Eye (tissue), 1 donor: ENCODE data around the gene ZNF621.
A peak's percentile ranks its signal among the peaks of the same experiment; 100 is the strongest.
"Not testable (repeated sequence)": the region's sequence is repeated elsewhere in the genome, so short reads cannot be mapped to it uniquely, and the experiment has no call there.

Source experiments
- DNase-seq: peaks from one replicate; pipeline ENCODE4 v3.0.0-alpha.2; 2015

The ZNF621 gene

GRCh38 chr3:40546816-40547215 is 22.1 kb downstream of the ZNF621 start:
- DNase-seq: no peak

DNA sequence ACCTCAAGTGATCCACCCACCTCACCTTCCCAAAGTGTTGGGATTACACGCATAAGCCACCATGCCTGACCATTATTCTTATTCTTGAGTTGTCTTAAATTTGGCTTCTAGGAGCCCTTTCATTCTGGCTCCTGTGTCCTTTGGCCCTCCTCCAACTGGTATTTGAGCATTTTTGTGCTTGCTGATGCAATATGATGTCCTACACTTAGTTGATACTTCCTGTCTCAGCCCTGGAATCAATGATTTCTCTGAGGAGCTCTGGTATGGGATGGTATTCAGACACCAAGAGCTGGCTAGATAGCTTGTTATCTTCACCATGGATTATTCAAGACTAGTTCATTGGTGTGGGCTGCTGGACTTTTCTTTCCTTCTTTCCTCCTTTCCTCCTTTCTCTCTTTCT is 25.4 kb downstream of the ZNF621 start:
- no peak for DNase-seq

DNA sequence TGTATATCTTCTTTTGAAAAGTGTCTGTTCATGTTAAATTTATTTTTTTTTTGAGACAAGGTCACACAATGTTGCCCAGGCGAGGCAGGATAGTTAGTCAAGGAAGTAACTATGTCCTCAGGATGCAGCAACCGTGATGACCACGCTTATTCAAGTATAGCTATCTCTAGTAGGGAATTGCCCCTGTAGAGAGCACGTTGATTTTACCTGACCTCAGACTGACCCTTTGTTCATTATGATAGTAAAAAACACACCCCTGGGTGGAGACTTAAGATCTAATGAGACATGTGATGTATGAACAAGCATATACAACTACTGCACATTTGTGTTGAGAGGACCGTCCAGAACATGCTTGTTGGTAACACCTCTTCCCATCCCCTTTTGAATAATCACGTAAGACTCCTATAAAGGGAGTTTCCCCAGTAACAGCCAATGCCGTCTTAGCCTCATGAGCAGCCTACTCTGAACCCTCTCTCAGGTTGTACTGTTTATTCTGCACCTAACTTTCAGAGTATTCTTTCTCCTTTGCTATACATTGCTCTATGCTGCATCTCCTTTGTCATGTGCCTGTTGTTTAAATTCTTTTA is 32.9 kb downstream of the ZNF621 start:
- DNase-seq: no peak

DNA sequence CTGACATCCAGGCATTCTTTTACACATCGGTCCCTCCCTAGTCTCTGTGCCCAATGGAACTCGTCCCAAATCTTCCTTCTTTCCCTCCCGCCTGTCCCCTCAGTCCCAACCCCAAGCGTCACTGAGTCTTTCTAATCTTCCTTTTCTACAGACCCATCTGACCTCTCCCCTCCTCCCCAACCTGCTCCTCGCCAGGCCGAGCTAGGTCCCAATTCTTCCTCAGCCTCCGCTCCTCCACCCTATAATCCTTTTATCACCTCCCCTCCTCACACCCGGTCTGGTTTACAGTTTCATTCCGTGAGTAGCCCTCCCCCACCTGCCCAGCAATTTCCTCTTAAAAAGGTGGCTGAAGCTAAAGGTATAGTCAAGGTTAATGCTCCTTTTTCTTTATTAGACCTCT is 37.7 kb downstream of the ZNF621 start:
- DNase-seq: not testable (repeated sequence)

DNA sequence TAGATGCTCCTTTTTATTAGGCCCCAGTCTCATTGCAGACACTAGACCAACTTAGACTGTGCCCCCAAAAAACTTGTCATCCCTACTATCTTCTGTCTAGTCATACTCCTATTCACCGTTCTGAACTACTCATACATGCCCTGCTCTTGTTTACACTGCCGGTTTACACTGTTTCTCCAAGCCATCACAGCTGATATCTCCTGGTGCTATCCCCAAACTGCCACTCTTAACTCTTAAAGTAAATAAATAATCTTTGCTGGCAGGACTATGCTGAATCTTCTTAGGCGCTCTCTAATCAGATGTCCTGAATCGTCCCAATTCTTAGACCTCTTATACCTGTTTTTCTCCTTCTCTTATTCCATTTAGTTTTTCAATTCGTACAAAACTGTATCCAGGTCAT is 40.9 kb downstream of the ZNF621 start:
- DNase-seq: not testable (repeated sequence)

DNA sequence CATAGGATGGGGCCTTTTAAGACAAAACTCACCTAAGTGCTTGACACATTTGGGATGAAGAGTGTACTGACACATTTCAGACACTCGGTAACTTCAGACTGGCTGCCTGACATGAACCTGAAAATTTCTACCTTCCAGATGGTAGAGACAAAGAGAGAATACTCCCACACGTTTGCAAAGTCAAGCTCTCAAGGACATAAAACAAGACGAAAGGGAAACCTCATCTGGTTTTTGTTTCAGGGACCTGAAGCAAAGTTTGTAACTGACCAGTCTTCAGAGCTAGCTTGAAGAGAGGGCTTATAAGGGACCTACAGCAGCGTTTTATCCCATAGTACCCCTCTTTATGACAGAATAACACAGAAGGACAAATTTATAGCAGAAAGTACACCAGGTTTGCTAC is 41.9 kb downstream of the ZNF621 start:
- no peak for DNase-seq

- DNase-seq: no peak
These were observed 47.8 kb downstream of the ZNF621 start for GRCh38 chr3:40572588-40572987.

DNA sequence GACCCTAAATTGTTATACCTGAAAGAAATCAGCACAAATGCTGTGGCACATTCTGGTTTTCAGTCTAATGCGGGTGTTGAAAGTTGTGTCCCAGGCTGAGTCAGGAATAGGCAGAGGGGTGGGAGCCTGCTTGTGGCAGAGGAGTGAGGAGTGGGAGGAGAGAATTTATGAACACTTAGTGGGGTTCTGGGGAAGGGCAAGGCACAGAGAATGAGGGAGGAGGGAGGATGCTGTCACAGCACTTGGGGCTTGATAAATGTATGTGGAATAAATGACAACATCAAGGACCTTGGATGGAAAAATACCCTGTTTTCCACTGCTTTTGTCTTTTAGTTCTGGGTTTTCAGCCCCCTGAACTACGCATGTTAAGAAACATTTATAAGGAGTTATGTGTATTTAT is 49.3 kb downstream of the ZNF621 start:
- no peak for DNase-seq

DNA sequence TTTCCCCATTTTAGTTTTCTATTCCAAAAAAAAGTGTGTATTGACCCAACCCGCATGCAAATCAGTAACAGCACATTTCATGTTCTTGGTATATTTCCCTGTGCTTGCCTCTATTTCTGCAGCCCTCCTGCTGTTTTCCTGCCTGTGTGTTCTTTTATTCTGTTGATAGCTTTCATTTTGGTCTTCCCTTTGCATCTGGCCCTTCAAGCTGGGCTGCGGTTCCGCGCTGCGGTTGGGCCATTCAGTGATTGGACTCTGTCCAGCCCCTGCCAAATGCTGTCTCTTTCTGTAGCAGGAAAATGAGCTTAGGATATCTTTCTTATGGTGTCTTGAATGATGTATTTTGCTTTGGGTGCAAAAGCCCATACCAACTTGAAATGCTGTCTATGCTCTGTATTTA is 49.9 kb downstream of the ZNF621 start:
- no peak for DNase-seq

GRCh38 chr3:40576396-40576795 is 51.6 kb downstream of the ZNF621 start:
- DNase-seq: no peak

GRCh38 chr3:40580494-40581091 is 55.8 kb downstream of the ZNF621 start:
- DNase-seq: peak; percentile 94

DNA sequence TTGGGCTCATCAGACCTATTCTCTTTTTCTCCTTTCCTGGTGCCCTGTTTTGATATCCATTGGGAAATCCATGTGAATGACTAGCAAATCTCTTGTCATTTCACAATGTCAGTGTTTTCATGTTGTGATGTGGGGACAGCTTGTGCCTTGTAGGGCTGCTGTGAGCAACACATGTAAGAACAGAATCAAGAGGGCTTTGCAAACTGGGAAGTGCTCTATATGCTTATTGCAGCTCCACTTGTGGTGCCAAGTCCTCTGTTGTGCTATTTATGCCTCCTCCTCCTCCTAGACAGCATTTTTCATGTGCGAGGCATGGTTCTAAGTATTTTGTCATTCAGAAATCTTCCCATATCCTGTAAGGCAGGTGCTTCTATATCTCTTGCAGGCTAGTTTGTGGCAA is 56.4 kb downstream of the ZNF621 start:
- DNase-seq: no peak

GRCh38 chr3:40582401-40583027 is 57.8 kb downstream of the ZNF621 start:
- peak; percentile 28 for DNase-seq

DNA sequence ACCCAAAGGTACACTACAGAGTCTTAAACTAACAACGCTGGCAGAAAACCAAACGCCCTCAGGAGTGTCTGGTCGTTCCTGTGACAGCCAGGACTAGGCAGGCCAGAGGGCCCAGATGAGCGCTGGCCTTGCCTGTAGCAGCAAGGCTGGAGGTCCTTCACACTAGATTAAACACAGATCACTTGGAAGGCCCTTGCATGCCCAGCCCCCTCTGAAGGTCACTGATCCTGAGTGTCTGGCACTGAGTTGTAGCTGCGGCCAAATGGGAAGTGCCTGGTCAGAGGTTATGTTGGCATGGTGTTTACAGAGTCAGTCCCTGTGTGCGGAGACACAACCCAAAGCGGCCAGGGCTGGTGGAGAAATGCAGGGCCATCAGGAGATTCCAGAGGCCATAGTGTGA is 58.9 kb downstream of the ZNF621 start:
- peak; percentile 15 for DNase-seq

DNA sequence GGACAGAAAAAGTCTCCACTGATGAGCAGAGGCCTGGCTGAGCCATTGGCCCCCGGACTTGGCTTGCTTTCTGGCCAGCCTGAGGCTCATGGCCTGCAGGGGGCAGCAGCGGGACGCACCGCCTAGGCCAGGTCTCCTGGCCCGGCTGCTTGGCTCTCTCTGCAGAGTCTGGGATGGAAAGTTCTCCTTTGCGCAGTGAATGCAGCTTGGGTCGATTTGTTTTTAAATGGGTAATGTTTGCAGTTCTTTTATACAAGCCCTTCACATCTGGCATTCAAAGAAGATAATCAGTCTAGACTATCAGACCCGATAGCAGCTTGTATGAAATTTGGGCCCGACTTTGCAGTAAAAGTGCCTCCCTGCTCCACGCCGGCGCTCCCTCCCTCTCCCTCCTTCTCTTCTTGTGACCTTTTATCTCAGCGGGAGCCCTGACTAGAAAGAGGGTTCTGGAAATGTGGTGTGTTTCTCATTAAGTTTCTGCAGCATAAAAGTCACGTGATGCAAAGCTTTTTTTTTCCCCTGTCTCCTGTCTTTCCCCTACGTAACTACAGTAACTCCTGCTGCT is 59.9 kb downstream of the ZNF621 start:
- DNase-seq: peak; percentile 95

GRCh38 chr3:40585381-40586016 is 60.7 kb downstream of the ZNF621 start:
- no peak for DNase-seq

- DNase-seq: no peak
These were observed 62.1 kb downstream of the ZNF621 start for GRCh38 chr3:40586901-40587300.

GRCh38 chr3:40588406-40588805 is 63.6 kb downstream of the ZNF621 start:
- no peak for DNase-seq
